SK-N-SH (cell line): ENCODE data around the gene BGN. TPM values are rescaled to one million over a fixed set of nuclear protein-coding genes. Genes with fewer than 3 reads are reported as not detected.

Experiments
- CTCF ChIA-PET: fragments of 300-600, 350-600 bp; formaldehyde crosslinking; extraction: SDS; loops from one replicate; lab custom pipeline; 2021; lab: Yijun Ruan, JAX
- POLR2A ChIA-PET: fragments of 350-600 bp; sonication (Branson Sonifier 250); formaldehyde crosslinking; extraction: SDS; loops from one replicate; lab custom pipeline; 2020; ENCODE audit warnings: antibody characterized with exemption, inconsistent platforms; lab: Yijun Ruan, JAX
- DNase-seq: peaks from one replicate; pipeline ENCODE4 v3.0.0; 2012
- H2AFZ ChIP-seq: fragments of 200-600 bp; sonication (generic); 2 replicates; pipeline ENCODE4 v1.8.1; 2016; ENCODE audit warnings: antibody characterized with exemption, mild to moderate bottlenecking, low read depth
- H3F3A ChIP-seq: fragments of 200-600 bp; sonication (generic); replicated peaks from 2 replicates; pipeline ENCODE3; 2016; ENCODE audit warnings: antibody characterized with exemption, mild to moderate bottlenecking; ENCODE audit not compliant: insufficient read depth
- H3K27ac ChIP-seq, 2 experiments: fragments of 200-500 bp in 1 of 2; fragments of 200-600 bp in 1 of 2; sonication (Bioruptor generic) in 1 of 2; sonication (generic), shearing (Covaris generic) in 1 of 2; 2 replicates each; pipeline versions ENCODE4 v1.5.1 to v1.6.1; 2014 to 2016; ENCODE audit warnings: low read depth in 2 of 2, inconsistent platforms in 1 of 2, low read length in 1 of 2, mild to moderate bottlenecking in 1 of 2, mixed read lengths in 1 of 2
- H3K27me3 ChIP-seq: fragments of 200-600 bp; sonication (generic), shearing (Covaris generic); 2 replicates; pipeline ENCODE4 v1.6.1; 2016; ENCODE audit warnings: mixed run types; ENCODE audit not compliant: insufficient read depth
- H3K36me3 ChIP-seq, 2 experiments: fragments of 200-500 bp in 1 of 2; fragments of 200-600 bp in 1 of 2; sonication (Bioruptor generic) in 1 of 2; sonication (generic) in 1 of 2; replicated peaks in 1 of 2; 2 replicates each; pipeline versions ENCODE3 to v1.5.1; 2014 to 2016; ENCODE audit warnings: low read length in 1 of 2, mild to moderate bottlenecking in 1 of 2; ENCODE audit not compliant: insufficient read depth in 2 of 2, control insufficient read depth in 1 of 2
- H3K4me1 ChIP-seq, 2 experiments: fragments of 200-500 bp in 1 of 2; fragments of 200-600 bp in 1 of 2; sonication (Bioruptor generic) in 1 of 2; sonication (generic), shearing (Covaris generic) in 1 of 2; 2 replicates each; pipeline versions ENCODE4 v1.5.1 to v1.6.1; 2014 to 2016; ENCODE audit warnings: low read depth in 1 of 2, low read length in 1 of 2, mixed run types in 1 of 2; ENCODE audit not compliant: insufficient read depth in 2 of 2, control insufficient read depth in 1 of 2
- H3K4me2 ChIP-seq: fragments of 200-600 bp; sonication (generic), shearing (Covaris generic); 2 replicates; pipeline ENCODE4 v1.6.1; 2017; ENCODE audit warnings: mixed run types
- H3K4me3 ChIP-seq, 2 experiments: fragments of 200-500 bp in 1 of 2; fragments of 200-600 bp in 1 of 2; sonication (Bioruptor generic) in 1 of 2; sonication (generic), shearing (Covaris generic) in 1 of 2; 2 replicates each; pipeline versions ENCODE4 v1.5.1 to v1.8.1; 2014 to 2016; ENCODE audit warnings: low read depth in 2 of 2, inconsistent platforms in 1 of 2, low read length in 1 of 2, mild to moderate bottlenecking in 1 of 2, mixed read lengths in 1 of 2, moderate library complexity in 1 of 2
- H3K79me2 ChIP-seq: fragments of 200-600 bp; sonication (generic); 2 replicates; pipeline ENCODE4 v1.8.1; 2017; ENCODE audit warnings: mild to moderate bottlenecking; ENCODE audit not compliant: insufficient read depth
- H3K9ac ChIP-seq: fragments of 200-600 bp; sonication (generic); 2 replicates; pipeline ENCODE4 v1.6.1; 2017; ENCODE audit warnings: mixed run types
- H3K9me2 ChIP-seq: fragments of 200-600 bp; sonication (generic); 2 replicates; pipeline ENCODE4 v1.6.1; 2017; ENCODE audit warnings: mixed run types
- H3K9me3 ChIP-seq: fragments of 200-600 bp; sonication (generic); 2 replicates; pipeline ENCODE4 v1.6.1; 2017; ENCODE audit warnings: mixed run types, mild to moderate bottlenecking, moderate library complexity
- H4K20me1 ChIP-seq: fragments of 200-600 bp; sonication (generic); 2 replicates; pipeline ENCODE4 v1.6.1; 2017; ENCODE audit warnings: mild to moderate bottlenecking, mixed run types; ENCODE audit not compliant: insufficient read depth
- ELF1 ChIP-seq: IDR thresholded peaks from 2 replicates; pipeline ENCODE4 v1.4.0; 2012
- FOXJ3 ChIP-seq: sonication (generic); formaldehyde crosslinking; IDR thresholded peaks from 2 replicates; pipeline ENCODE4 v1.5.1; 2020; ENCODE audit warnings: mild to moderate bottlenecking, missing genetic modification reagents
- IRF3 ChIP-seq: fragments of 150-350 bp; IDR thresholded peaks from 2 replicates; pipeline ENCODE4 v1.6.1; 2016; ENCODE audit warnings: mild to moderate bottlenecking, low read depth, low read length
- MEF2A ChIP-seq: IDR thresholded peaks from 2 replicates; pipeline ENCODE4 v1.4.0; 2012; ENCODE audit warnings: low read depth, borderline replicate concordance
- POLR2AphosphoS5 ChIP-seq: IDR thresholded peaks from 2 replicates; pipeline ENCODE4 v1.6.1; 2012; ENCODE audit warnings: low read depth, low read length
- REST ChIP-seq: IDR thresholded peaks from 2 replicates; pipeline ENCODE4 v1.6.1; 2012; ENCODE audit warnings: mild to moderate bottlenecking, low read depth, low read length, moderate library complexity
- RXRA ChIP-seq: IDR thresholded peaks from 2 replicates; pipeline ENCODE4 v1.4.0; 2012; ENCODE audit warnings: low read depth, mild to moderate bottlenecking, borderline replicate concordance
- SIN3A ChIP-seq: IDR thresholded peaks from 2 replicates; pipeline ENCODE4 v1.6.1; 2012; ENCODE audit warnings: low read depth, mild to moderate bottlenecking, low read length, moderate library complexity, borderline replicate concordance
- TEAD4 ChIP-seq: IDR thresholded peaks from 2 replicates; pipeline ENCODE4 v1.4.0; 2012; ENCODE audit warnings: mild to moderate bottlenecking, borderline replicate concordance; ENCODE audit not compliant: insufficient read depth
- USF2 ChIP-seq: fragments of 150-350 bp; IDR thresholded peaks from 2 replicates; pipeline ENCODE4 v1.6.1; 2017; ENCODE audit warnings: antibody characterized with exemption, low read length, low read depth, borderline replicate concordance
- ZBTB33 ChIP-seq: IDR thresholded peaks from 2 replicates; pipeline ENCODE4 v1.4.0; 2012; ENCODE audit warnings: low read depth, borderline replicate concordance
- WGBS: methylation state at CpG from one replicate; pipeline ENCODE4 v1.1.6; 2017; ENCODE audit warnings: low lambda C conversion rate; 5-methylcytosine and 5-hydroxymethylcytosine counted together
- polyA plus RNA-seq, 3 experiments: library from polyadenylated mRNA; depleted of rRNA; stranded (reverse); fragments of >200 nt; gene quantifications; 2 replicates each; pipeline ENCODE4 v1.2.3, GENCODE V29; 2012

Gene BGN
- polyA plus RNA-seq, 1 of the 3 experiments (the other 2 are of a cell fraction), result 28.9 TPM

- H3K9me3 ChIP-seq, result no peaks in the 10 kb centered on the region
- H3K27ac ChIP-seq, result peak overlapping the region in 1 of 2 experiments; percentile 92; a peak in 2 of 4 replicates
- H3K79me2 ChIP-seq, result no peaks in the 10 kb centered on the region
- H3K4me1 ChIP-seq, result peaks cover 0 to 64% of the 10 kb centered on the region in 2 experiments; a peak in 2 of 4 replicates
- no peaks in the 10 kb centered on the region for H3K36me3 ChIP-seq
- WGBS, result 34% methylated on average over 10 of the region's 15 CpGs
- no peak overlapping the region for H2AFZ ChIP-seq
- POLR2A ChIA-PET, result interaction anchor here (0.7 to 1.6 kb wide), 3 partner anchors 10 to 66 kb away, joined by 4 to 5 read pairs (median 5); no protein-coding TSS in a partner anchor
- H4K20me1 ChIP-seq, result no peaks in the 10 kb centered on the region
- H3F3A ChIP-seq, result peaks cover 4% of the 10 kb centered on the region
- no peak overlapping the region for H3K4me2 ChIP-seq
- peak; percentile 71 for DNase-seq
- no peaks in the 10 kb centered on the region for H3K9me2 ChIP-seq
- no peak overlapping the region for H3K9ac ChIP-seq
- peaks cover 37% of the 10 kb centered on the region for H3K27me3 ChIP-seq
- TF ChIP-seq SIN3A (no peak), ZBTB33 (no peak), TEAD4 (no peak)
- CTCF ChIA-PET, result interaction anchor here (0.9 to 4.1 kb wide), 6 partner anchors 12 to 181 kb away, joined by 3 to 40 read pairs (median 6); partner anchors contain the start of gene HAUS7
- H3K4me3 ChIP-seq, result no peak overlapping the region
Observed at GRCh38 chrX:153527208-153527607, 32.4 kb downstream of the BGN start.

- H3K27ac ChIP-seq, result no peak overlapping the region; a peak in 1 of 4 replicates
- no peak for DNase-seq
- 51% methylated on average over 18 of the region's 20 CpGs for WGBS
- no peaks in the 10 kb centered on the region for H4K20me1 ChIP-seq
- ChIA-PET CTCF (interaction anchor here (1.0 to 1.2 kb wide), 3 partner anchors 24 to 498 kb away, joined by 3 to 4 read pairs (median 3); no protein-coding TSS in a partner anchor), POLR2A (no interaction called here)
- no peak overlapping the region for H3K9ac ChIP-seq
- H3K79me2 ChIP-seq, result no peaks in the 10 kb centered on the region
- no peak overlapping the region for H3K4me3 ChIP-seq
- H3K36me3 ChIP-seq, result no peaks in the 10 kb centered on the region
- H2AFZ ChIP-seq, result no peak overlapping the region
- H3K9me2 ChIP-seq, result no peaks in the 10 kb centered on the region
- H3K9me3 ChIP-seq, result no peaks in the 10 kb centered on the region
- peaks cover 27% of the 10 kb centered on the region for H3K27me3 ChIP-seq
- peaks cover 0 to 60% of the 10 kb centered on the region in 2 experiments; a peak in 1 of 4 replicates for H3K4me1 ChIP-seq
- no peaks in the 10 kb centered on the region for H3F3A ChIP-seq
- no peak overlapping the region for H3K4me2 ChIP-seq
- no peak for TF ChIP-seq RXRA
- TF ChIP-seq SIN3A, result no peak
- TF ChIP-seq ZBTB33, result no peak
- TF ChIP-seq MEF2A, result no peak
- TF ChIP-seq IRF3, result no peak
- no peak for TF ChIP-seq USF2
- TF ChIP-seq FOXJ3 (CRISPR knock-in tag), result no peak
- no peak for TF ChIP-seq ELF1
- no peak for TF ChIP-seq REST
- no peak for TF ChIP-seq POLR2AphosphoS5
Observed at GRCh38 chrX:153530411-153531129, 35.8 kb downstream of the BGN start.
